Naive thymus-derived CD4-positive, alpha-beta T cell (primary cell): ENCODE measurements around the gene NQO1. TPM values are rescaled to one million over a fixed set of nuclear protein-coding genes. Genes with fewer than 3 reads are reported as not detected.

Experiments
- ATAC-seq: fragments of 150-1000 bp; cut with Tn5 transposase; 2 replicates; pipeline ENCODE4 v1.10.0; 2021; ENCODE audit warnings: mild to moderate bottlenecking, moderate library complexity
- CTCF ChIA-PET: fragments of 350-600 bp; sonication (Branson Sonifier 250); formaldehyde crosslinking; loops from one replicate; lab custom pipeline; 2021; ENCODE audit warnings: antibody characterized with exemption; lab: Charles Lee
- POLR2A ChIA-PET: fragments of 350-600 bp; sonication (Branson Sonifier 250); formaldehyde crosslinking; loops from one replicate; lab custom pipeline; 2021; ENCODE audit warnings: antibody characterized with exemption, inconsistent platforms; lab: Charles Lee
- DNase-seq, 9 donors: peaks; one replicate each; pipeline versions ENCODE4 v3.0.0 to v3.0.0-alpha.2; 2020 to 2022; ENCODE audit warnings: mixed read lengths in 1 of 9
- H3K27ac ChIP-seq: one replicate; pipeline ENCODE4 v1.7.0; 2013; ENCODE audit warnings: mild to moderate bottlenecking, low read depth, low read length, moderate library complexity
- H3K27me3 ChIP-seq, 2 donors: one replicate each; pipeline ENCODE4 v1.7.0; 2013; ENCODE audit warnings: low read length in 2 of 2, mild to moderate bottlenecking in 2 of 2, moderate library complexity in 2 of 2; ENCODE audit not compliant: control insufficient read depth in 2 of 2, insufficient read depth in 2 of 2
- H3K36me3 ChIP-seq, 3 experiments: 1 replicate in 2 of 3; 2 replicates in 1 of 3; pipeline ENCODE4 v1.7.0; 2013; ENCODE audit warnings: low read length in 3 of 3, mild to moderate bottlenecking in 3 of 3, moderate library complexity in 1 of 3; ENCODE audit not compliant: insufficient read depth in 3 of 3, control insufficient read depth in 2 of 3
- H3K4me1 ChIP-seq, 2 donors: one replicate each; pipeline ENCODE4 v1.7.0; 2013; ENCODE audit warnings: low read length in 2 of 2, mild to moderate bottlenecking in 2 of 2, moderate library complexity in 1 of 2; ENCODE audit not compliant: control insufficient read depth in 2 of 2, insufficient read depth in 2 of 2
- H3K4me3 ChIP-seq: 2 replicates; pipeline ENCODE4 v1.7.0; 2013; ENCODE audit warnings: mild to moderate bottlenecking, low read length
- H3K9me3 ChIP-seq, 3 experiments: 1 replicate in 2 of 3; 2 replicates in 1 of 3; pipeline ENCODE4 v1.7.0; 2013; ENCODE audit warnings: low read length in 3 of 3; ENCODE audit not compliant: control insufficient read depth in 2 of 3
- H3K27ac Mint-ChIP-seq, 9 donors: one replicate each; pipeline ENCODE4 v1.8.0; 2020 to 2022; ENCODE audit warnings: mixed read lengths in 9 of 9, mild to moderate bottlenecking in 8 of 9, moderate library complexity in 5 of 9, inconsistent platforms in 2 of 9
- H3K27me3 Mint-ChIP-seq, 5 donors: one replicate each; pipeline ENCODE4 v1.8.0; 2021 to 2022; ENCODE audit warnings: mixed read lengths in 5 of 5, mild to moderate bottlenecking in 1 of 5
- H3K36me3 Mint-ChIP-seq, 5 donors: one replicate each; pipeline ENCODE4 v1.8.0; 2020 to 2022; ENCODE audit warnings: mixed read lengths in 5 of 5, mild to moderate bottlenecking in 3 of 5, inconsistent platforms in 1 of 5
- H3K4me1 Mint-ChIP-seq, 7 donors: one replicate each; pipeline ENCODE4 v1.8.0; 2020 to 2022; ENCODE audit warnings: mixed read lengths in 7 of 7, mild to moderate bottlenecking in 3 of 7, inconsistent platforms in 1 of 7
- H3K4me3 Mint-ChIP-seq, 10 donors: one replicate each; pipeline ENCODE4 v1.8.0; 2020 to 2022; ENCODE audit warnings: mild to moderate bottlenecking in 10 of 10, mixed read lengths in 10 of 10, moderate library complexity in 6 of 10, inconsistent platforms in 2 of 10
- H3K9me3 Mint-ChIP-seq, 11 donors: one replicate each; pipeline ENCODE4 v1.8.0; 2020 to 2022; ENCODE audit warnings: mixed read lengths in 11 of 11, mild to moderate bottlenecking in 4 of 11, inconsistent platforms in 1 of 11, moderate library complexity in 1 of 11
- intact Hi-C, 2 donors: fragments of 100-400 bp; cut with micrococcal nuclease; formaldehyde crosslinking; loops; one replicate each; pipeline ENCODE4 v1.15.1; 2023
- polyA plus RNA-seq, 2 donors: library from polyadenylated mRNA; unstranded; fragments of 300-500 nt; fragmentation: Illumina TruSeq; gene quantifications; one replicate each; pipeline ENCODE4 v1.2.3, GENCODE V29; 2021
- total RNA-seq, 6 experiments: library from RNA in 5 of 6; stranded (reverse) in 5 of 6; gene quantifications; 1 replicate in 5 of 6; 2 replicates in 1 of 6; pipeline ENCODE4 v1.2.3 and lab custom pipeline; 2021 to 2026

NQO1 gene
- total and polyA plus RNA-seq, 7 experiments from 2014 or later = 1.7 to 27.3 (median 3.2) TPM

- no peak for DNase-seq
- no peaks in the 10 kb centered on the region for H3K9me3 Mint-ChIP-seq
- no peak overlapping the region for H3K27ac ChIP-seq
- peaks cover 0 to 3% (median 0%) of the 10 kb centered on the region in 5 donors for H3K36me3 Mint-ChIP-seq
- no peaks in the 10 kb centered on the region for H3K27me3 Mint-ChIP-seq
- H3K9me3 ChIP-seq = no peaks in the 10 kb centered on the region
- intact Hi-C loops = loop anchor here in 1 of 2 donors (10.0 kb wide), 1 partner anchor 133 kb away; no protein-coding TSS in a partner anchor
- peaks cover 7 to 35% (median 16%) of the 10 kb centered on the region in 7 donors for H3K4me1 Mint-ChIP-seq
- H3K27me3 ChIP-seq = no peaks in the 10 kb centered on the region
- H3K4me3 Mint-ChIP-seq = no peak overlapping the region
- no peak overlapping the region for H3K4me3 ChIP-seq
- ATAC-seq = no peak
- peak overlapping the region in 1 of 9 donors; percentile 70 for H3K27ac Mint-ChIP-seq
- no peaks in the 10 kb centered on the region for H3K36me3 ChIP-seq
- ChIA-PET POLR2A (interaction anchor here (0.7 kb wide), 1 partner anchor 32 kb away, joined by 3 read pairs; no protein-coding TSS in a partner anchor), CTCF (no interaction called here)
- peaks cover under 1 to 5% of the 10 kb centered on the region in 2 donors for H3K4me1 ChIP-seq
Observed at GRCh38 chr16:69721441-69721957, 4.9 kb downstream of the NQO1 start.

- no peaks in the 10 kb centered on the region for H3K27me3 ChIP-seq
- intact Hi-C loops = loop anchor here in 1 of 2 donors (10.0 kb wide), 1 partner anchor 134 kb away; no protein-coding TSS in a partner anchor
- H3K9me3 ChIP-seq = no peaks in the 10 kb centered on the region
- no peaks in the 10 kb centered on the region for H3K36me3 ChIP-seq
- ChIA-PET POLR2A (interaction anchor here (0.6 to 0.7 kb wide), 2 partner anchors 17 to 33 kb away, joined by 3 to 4 read pairs; no protein-coding TSS in a partner anchor), CTCF (no interaction called here)
- Mint-ChIP-seq H3K4me3 (no peak overlapping the region), H3K9me3 (no peaks in the 10 kb centered on the region), H3K27me3 (no peaks in the 10 kb centered on the region), H3K36me3 (peaks cover 0 to 3% (median 0%) of the 10 kb centered on the region in 5 donors), H3K27ac (peak overlapping the region in 1 of 9 donors; percentile 8), H3K4me1 (peaks cover 1 to 29% (median 10%) of the 10 kb centered on the region in 7 donors)
- DNase-seq (no peak), ATAC-seq (no peak)
- no peak overlapping the region for H3K4me3 ChIP-seq
- peaks cover 0 to 2% of the 10 kb centered on the region in 2 donors for H3K4me1 ChIP-seq
- H3K27ac ChIP-seq = no peak overlapping the region
Observed at GRCh38 chr16:69720822-69721430, 5.4 kb downstream of the NQO1 start.

GRCh38 chr16:69718111-69718764 is 8.1 kb downstream of the NQO1 start:
- POLR2A ChIA-PET = no interaction called here
- Histone ChIP-seq H3K36me3 (no peaks in the 10 kb centered on the region), H3K4me3 (no peak overlapping the region), H3K9me3 (no peaks in the 10 kb centered on the region), H3K4me1 (no peaks in the 10 kb centered on the region), H3K27me3 (no peaks in the 10 kb centered on the region), H3K27ac (no peak overlapping the region)
- no peaks in the 10 kb centered on the region for H3K9me3 Mint-ChIP-seq
- ATAC-seq (no peak), DNase-seq (no peak)
- CTCF ChIA-PET = no interaction called here
- no peaks in the 10 kb centered on the region for H3K27me3 Mint-ChIP-seq
- no peak overlapping the region for H3K4me3 Mint-ChIP-seq
- H3K27ac Mint-ChIP-seq = no peak overlapping the region
- H3K36me3 Mint-ChIP-seq = peaks cover 0 to 3% (median 0%) of the 10 kb centered on the region in 5 donors
- peaks cover 0 to 10% (median 0%) of the 10 kb centered on the region in 7 donors for H3K4me1 Mint-ChIP-seq
- intact Hi-C loops = no loop called here

DNA sequence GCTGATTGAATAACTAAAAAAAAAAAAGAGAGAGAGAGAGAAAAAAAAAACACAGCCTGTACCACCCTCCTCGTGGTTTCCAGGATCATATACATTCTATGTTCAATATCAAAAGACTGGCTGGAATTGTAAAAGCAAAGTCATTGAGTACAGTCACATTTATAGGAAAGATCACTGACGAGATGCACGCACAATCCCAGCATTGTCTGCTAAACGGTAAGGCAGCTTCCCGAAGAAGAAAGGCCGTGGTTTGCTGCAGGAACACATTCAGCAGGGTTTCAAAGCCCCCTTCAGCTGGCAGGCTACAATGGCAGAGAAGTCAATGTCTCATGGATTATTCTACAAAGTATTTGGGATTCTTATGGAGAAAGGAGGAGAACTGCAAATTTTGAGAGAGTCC is 9.3 kb downstream of the NQO1 start:
- Histone ChIP-seq H3K36me3 (no peaks in the 10 kb centered on the region), H3K4me3 (no peak overlapping the region), H3K9me3 (no peaks in the 10 kb centered on the region), H3K27ac (no peak overlapping the region), H3K4me1 (no peaks in the 10 kb centered on the region), H3K27me3 (no peaks in the 10 kb centered on the region)
- ChIA-PET POLR2A (interaction anchor here (0.6 to 0.7 kb wide), 2 partner anchors 22 to 139 kb away, joined by 4 to 5 read pairs; no protein-coding TSS in a partner anchor), CTCF (interaction anchor here (1.5 kb wide), 1 partner anchor 14 kb away, joined by 3 read pairs; no protein-coding TSS in a partner anchor)
- intact Hi-C loops = no loop called here
- H3K36me3 Mint-ChIP-seq = peaks cover 0 to 8% (median 0%) of the 10 kb centered on the region in 5 donors
- no peak for ATAC-seq
- H3K4me3 Mint-ChIP-seq = no peak overlapping the region
- H3K27ac Mint-ChIP-seq = no peak overlapping the region
- H3K27me3 Mint-ChIP-seq = no peaks in the 10 kb centered on the region
- no peaks in the 10 kb centered on the region for H3K9me3 Mint-ChIP-seq
- H3K4me1 Mint-ChIP-seq = peaks cover 0 to 2% (median 0%) of the 10 kb centered on the region in 7 donors
- DNase-seq = no peak

DNA sequence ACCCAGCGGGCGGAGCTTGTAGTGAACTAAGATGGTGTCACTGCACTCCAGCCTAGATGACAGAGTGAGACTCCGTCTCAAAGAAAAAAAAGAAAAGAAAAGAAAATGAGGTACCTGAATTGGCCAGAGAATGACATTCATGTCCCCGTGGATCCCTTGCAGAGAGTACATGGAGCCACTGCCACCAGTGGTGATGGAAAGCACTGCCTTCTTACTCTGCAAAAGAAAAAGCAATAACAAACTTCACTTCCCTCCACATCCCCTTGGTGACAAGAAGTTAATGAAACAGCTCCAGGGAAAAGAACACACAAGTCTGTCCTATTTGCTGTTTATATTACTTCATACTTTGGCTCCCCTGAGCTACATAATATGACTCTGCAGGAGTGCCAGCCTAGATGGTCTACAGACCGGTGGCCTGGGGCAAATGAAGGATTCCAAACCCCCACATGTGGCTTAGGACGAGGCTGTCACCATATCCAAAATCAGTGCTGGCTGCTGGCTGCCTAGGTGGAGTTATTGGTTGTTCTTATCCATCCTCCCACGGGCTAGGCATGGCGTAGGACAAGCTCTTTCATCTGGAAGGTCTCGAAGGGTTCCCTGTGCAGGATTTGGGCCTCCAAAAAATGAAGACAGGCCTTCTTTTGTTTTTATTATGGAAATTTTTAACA is 13.3 kb downstream of the NQO1 start:
- ChIA-PET CTCF (interaction anchor here (0.6 to 0.8 kb wide), 3 partner anchors 42 to 303 kb away, joined by 3 to 4 read pairs (median 3); partner anchors contain the start of gene NOB1), POLR2A (interaction anchor here (0.5 to 1.3 kb wide), 5 partner anchors 14 to 282 kb away, joined by 3 to 4 read pairs (median 3); partner anchors contain the start of gene NOB1)
- H3K36me3 ChIP-seq = no peaks in the 10 kb centered on the region
- H3K9me3 ChIP-seq = no peaks in the 10 kb centered on the region
- intact Hi-C loops = no loop called here
- no peak overlapping the region for H3K27ac ChIP-seq
- no peaks in the 10 kb centered on the region for H3K4me1 ChIP-seq
- peaks cover 0 to 11% (median 0%) of the 10 kb centered on the region in 5 donors for H3K36me3 Mint-ChIP-seq
- H3K9me3 Mint-ChIP-seq = peaks cover 0 to 2% (median 0%) of the 10 kb centered on the region in 11 donors
- peaks cover 0 to 6% (median 0%) of the 10 kb centered on the region in 7 donors for H3K4me1 Mint-ChIP-seq
- H3K27me3 Mint-ChIP-seq = no peaks in the 10 kb centered on the region
- ATAC-seq (no peak), DNase-seq (no peak)
- no peak overlapping the region for H3K4me3 ChIP-seq
- no peaks in the 10 kb centered on the region for H3K27me3 ChIP-seq
- peak overlapping the region in 2 of 9 donors; percentile 14 to 31 for H3K27ac Mint-ChIP-seq
- no peak overlapping the region for H3K4me3 Mint-ChIP-seq

DNA sequence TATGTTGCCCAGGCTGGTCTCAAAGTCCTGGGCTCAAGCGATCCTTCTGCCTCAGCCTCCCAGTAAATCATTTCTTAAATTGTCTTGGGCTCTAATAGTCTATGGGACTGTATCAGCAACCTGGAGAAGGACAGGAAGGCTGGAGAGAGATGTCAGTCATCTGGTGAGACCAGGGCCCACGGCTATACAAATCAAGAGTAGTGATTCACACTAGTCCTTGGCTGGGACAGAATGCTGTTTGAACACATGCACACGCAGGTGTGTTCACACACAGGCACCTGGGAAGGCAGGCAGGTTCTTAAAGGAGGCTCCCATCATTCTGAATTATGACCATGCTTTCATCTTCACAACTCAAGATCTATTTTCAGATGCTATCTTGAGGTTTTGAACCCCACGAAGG is 14.1 kb downstream of the NQO1 start:
- H3K27me3 ChIP-seq = no peaks in the 10 kb centered on the region
- intact Hi-C loops = no loop called here
- Mint-ChIP-seq H3K36me3 (peaks cover 0 to 10% (median 0%) of the 10 kb centered on the region in 5 donors), H3K4me3 (no peak overlapping the region), H3K27me3 (no peaks in the 10 kb centered on the region), H3K27ac (no peak overlapping the region), H3K4me1 (peaks cover 0 to 6% (median 0%) of the 10 kb centered on the region in 7 donors), H3K9me3 (peaks cover 0 to 3% (median 0%) of the 10 kb centered on the region in 11 donors)
- no peaks in the 10 kb centered on the region for H3K9me3 ChIP-seq
- DNase-seq = no peak
- no peak for ATAC-seq
- CTCF ChIA-PET = interaction anchor here (0.9 to 4.2 kb wide), 2 partner anchors 42 to 589 kb away, joined by 3 to 43 read pairs; partner anchors contain the start of gene NOB1
- no peak overlapping the region for H3K27ac ChIP-seq
- H3K36me3 ChIP-seq = no peaks in the 10 kb centered on the region
- no peak overlapping the region for H3K4me3 ChIP-seq
- POLR2A ChIA-PET = interaction anchor here (0.6 to 3.7 kb wide), 2 partner anchors 40 to 42 kb away, joined by 4 to 23 read pairs; partner anchors contain the start of gene NOB1
- H3K4me1 ChIP-seq = no peaks in the 10 kb centered on the region
